K562 (cell line): ENCODE data around the gene FMN1. TPM values are rescaled to one million over a fixed set of nuclear protein-coding genes. Genes with fewer than 3 reads are reported as not detected.

Experiments used
- ATAC-seq: fragments of 200-7000 bp; cut with Tn5 transposase; 3 replicates; pipeline ENCODE4 v1.9.1; 2020; ENCODE audit warnings: moderate library complexity
- BruUV-seq: library from RNA; stranded (reverse); fragments of 400-500 nt; replicated peaks from 2 replicates; lab custom pipeline; 2021; lab: Mats Ljungman, UMichigan
- CTCF ChIA-PET: fragments of 300-600 bp; formaldehyde crosslinking; extraction: SDS; loops from one replicate; lab custom pipeline; 2021; ENCODE audit warnings: low intra/inter-chr PET ratio; lab: Yijun Ruan, JAX
- POLR2A ChIA-PET: fragments of 300-600, 350-650 bp; sonication (Branson Sonifier 250); formaldehyde crosslinking; extraction: SDS; loops from one replicate; lab custom pipeline; 2021; ENCODE audit warnings: antibody characterized with exemption, inconsistent platforms; lab: Yijun Ruan, JAX
- DNase-seq, 4 experiments: peaks; one replicate each; pipeline versions ENCODE4 v3.0.0 to v3.0.0-alpha.2; 2011 to 2018; ENCODE audit warnings: low spot score in 3 of 4, mixed read lengths in 3 of 4; ENCODE audit errors: extremely low read depth in 1 of 4
- FAIRE-seq: peaks from 2 replicates; lab custom pipeline; 2011; peaks lifted over from hg19 to GRCh38; lab: Jason Lieb, UNC
- H2AFZ ChIP-seq: 2 replicates; pipeline ENCODE4 v1.6.0; 2011; ENCODE audit warnings: low read depth, low read length, control low read depth, inconsistent platforms
- H3K27ac ChIP-seq: fragments of 200-600 bp; 3 replicates; pipeline ENCODE4 v1.8.0; 2011; ENCODE audit warnings: low read depth, mild to moderate bottlenecking, control low read depth, inconsistent platforms, low read length, moderate library complexity, mixed read lengths; ENCODE audit errors: extremely low read depth
- H3K27me3 ChIP-seq, 2 experiments: fragments of 300-600 bp in 1 of 2; 2 replicates in 1 of 2; 3 replicates in 1 of 2; pipeline versions ENCODE4 v1.6.0 to v1.8.0; 2011; ENCODE audit warnings: inconsistent platforms in 2 of 2, low read length in 2 of 2, mild to moderate bottlenecking in 1 of 2, mixed read lengths in 1 of 2, moderate library complexity in 1 of 2; ENCODE audit not compliant: control insufficient read depth in 2 of 2, insufficient read depth in 2 of 2
- H3K36me3 ChIP-seq: fragments of 300-600 bp; 3 replicates; pipeline ENCODE4 v1.8.0; 2011; ENCODE audit warnings: mild to moderate bottlenecking, low read length, inconsistent platforms; ENCODE audit not compliant: control insufficient read depth, insufficient read depth
- H3K4me1 ChIP-seq, 2 experiments: fragments of 200-600 bp in 1 of 2; replicated peaks in 1 of 2; 2 replicates in 1 of 2; 3 replicates in 1 of 2; pipeline versions ENCODE4 v1.5.1 to v1.8.0; 2011; ENCODE audit warnings: inconsistent platforms in 2 of 2, low read length in 2 of 2, mild to moderate bottlenecking in 1 of 2, mixed read lengths in 1 of 2, moderate library complexity in 1 of 2; ENCODE audit not compliant: control insufficient read depth in 2 of 2, insufficient read depth in 2 of 2
- H3K4me2 ChIP-seq: 2 replicates; pipeline ENCODE4 v1.6.1; 2011; ENCODE audit warnings: low read length, control low read depth, inconsistent platforms, mixed read lengths; ENCODE audit not compliant: insufficient read depth
- H3K4me3 ChIP-seq: fragments of 200-600 bp; sonication (generic), shearing (Covaris generic); 2 replicates; pipeline ENCODE4 v1.5.1; 2016; ENCODE audit warnings: control low read depth, inconsistent platforms
- H3K79me2 ChIP-seq: fragments of 200-600 bp; 3 replicates; pipeline ENCODE4 v1.8.0; 2011; ENCODE audit warnings: low read length, inconsistent platforms; ENCODE audit not compliant: control insufficient read depth, insufficient read depth
- H3K9ac ChIP-seq, 2 experiments: 2 replicates each; pipeline versions ENCODE4 v1.6.0 to v1.6.1; 2011; ENCODE audit warnings: low read depth in 2 of 2, low read length in 2 of 2, control low read depth in 1 of 2, inconsistent platforms in 1 of 2, mild to moderate bottlenecking in 1 of 2, mixed read lengths in 1 of 2; ENCODE audit not compliant: insufficient read depth in 1 of 2
- H3K9me1 ChIP-seq: one replicate; pipeline ENCODE4 v1.6.0; 2011; ENCODE audit warnings: inconsistent platforms, mild to moderate bottlenecking, low read length, moderate library complexity; ENCODE audit not compliant: control insufficient read depth, insufficient read depth
- H3K9me3 ChIP-seq: replicated peaks from 2 replicates; pipeline ENCODE4 v1.5.1; 2011; ENCODE audit warnings: low read depth, low read length, inconsistent platforms; ENCODE audit not compliant: control insufficient read depth, insufficient read depth
- H4K20me1 ChIP-seq: replicated peaks from 2 replicates; pipeline ENCODE4 v1.6.1; 2011; ENCODE audit warnings: low read length, inconsistent platforms, mixed read lengths; ENCODE audit not compliant: control insufficient read depth, insufficient read depth
- CBFA2T2 ChIP-seq: fragments of 450-650 bp; conservative IDR thresholded peaks from 2 replicates; pipeline ENCODE4 v1.6.1; 2017; ENCODE audit warnings: mild to moderate bottlenecking
- CSDE1 ChIP-seq, 2 experiments: fragments of 450-650 bp; IDR thresholded peaks; 2 replicates each; pipeline ENCODE4 v1.6.1; 2016; ENCODE audit warnings: mild to moderate bottlenecking in 1 of 2
- PTTG1 ChIP-seq: fragments of 450-650 bp; IDR thresholded peaks from 2 replicates; pipeline ENCODE4 v1.6.1; 2016; ENCODE audit warnings: low read depth, mild to moderate bottlenecking, missing genetic modification characterization, missing compliant biosample characterization
- SMARCB1 ChIP-seq: IDR thresholded peaks from 2 replicates; pipeline ENCODE4 v1.6.1; 2011; ENCODE audit warnings: improper control_type of control experiment, low read depth; ENCODE audit not compliant: insufficient read length
- SREBF1 ChIP-seq: fragments of 150-350 bp; IDR thresholded peaks from 2 replicates; pipeline ENCODE4 v1.6.1; 2014; ENCODE audit warnings: antibody characterized with exemption, low read depth, low read length, borderline replicate concordance
- TRIM24 ChIP-seq, 2 experiments: fragments of 450-650 bp; IDR thresholded peaks; 2 replicates each; pipeline ENCODE4 v1.6.1; 2016
- ZNF354B ChIP-seq: fragments of 250-450 bp; sonication (Bioruptor Pico); IDR thresholded peaks from 2 replicates; pipeline ENCODE4 v1.4.0; 2020
- WGBS: fragments of 100-300 bp; shearing (Covaris generic); methylation state at CpG from one replicate; pipeline ENCODE4 v1.1.6; 2016; ENCODE audit warnings: low coverage, mixed read lengths; ENCODE audit not compliant: insufficient coverage; ENCODE audit errors: missing lambda C conversion rate; 5-methylcytosine and 5-hydroxymethylcytosine counted together
- in situ Hi-C: fragments of 300-500 bp; cut with MboI; formaldehyde crosslinking; loops from 4 replicates; pipeline ENCODE4 v1.15.0; 2018; ENCODE audit warnings: inconsistent platforms, mixed read lengths
- intact Hi-C: fragments of 100-400 bp; cut with micrococcal nuclease; formaldehyde crosslinking; loops from 2 replicates; pipeline ENCODE4 v1.14.2; 2022
- polyA plus RNA-seq, 8 experiments: library from polyadenylated mRNA; depleted of rRNA in 4 of 8; stranded (reverse) in 5 of 8; unstranded in 3 of 8; fragments of >200 nt; fragmentation: Nextera tagmentation in 2 of 8; fragmentation: Illumina TruSeq in 1 of 8; extraction: Ambion mirVana in 2 of 8; extraction: Trizol in 1 of 8; gene quantifications; 2 replicates each; pipeline versions ENCODE4 v1.2.1 to v1.2.3, GENCODE V29; 2011 to 2014; ENCODE audit warnings: inconsistent platforms in 1 of 8, missing spikeins in 1 of 8
- total RNA-seq, 7 experiments: library from RNA; depleted of rRNA in 6 of 7; stranded (reverse); fragments of >200 nt in 6 of 7; fragmentation: Illumina TruSeq in 2 of 7; extraction: Trizol in 2 of 7; gene quantifications; 2 replicates each; pipeline versions ENCODE4 v1.2.1 to v1.2.3, GENCODE V29; 2011 to 2021; ENCODE audit warnings: low replicate concordance in 1 of 7
- TF ChIP-seq, protein P1 (sequence below): fragments of 250-450 bp; sonication (Bioruptor Pico); IDR thresholded peaks from 2 replicates; pipeline ENCODE4 v1.8.0; 2021; ENCODE audit warnings: moderate library complexity, mild to moderate bottlenecking, inconsistent platforms
- TF ChIP-seq, protein P2 (sequence below): fragments of 250-450 bp; sonication (Bioruptor Pico); IDR thresholded peaks from 2 replicates; pipeline ENCODE4 v1.4.0; 2020; ENCODE audit warnings: mild to moderate bottlenecking, moderate library complexity
- TF ChIP-seq, protein P3 (sequence below): fragments of 250-450 bp; sonication (Bioruptor Pico); IDR thresholded peaks from 2 replicates; pipeline ENCODE4 v1.5.0; 2021; ENCODE audit warnings: mild to moderate bottlenecking, moderate library complexity
- TF ChIP-seq, protein P4 (sequence below): sonication (generic); formaldehyde crosslinking; IDR thresholded peaks from 2 replicates; pipeline ENCODE4 v1.8.0; 2022; ENCODE audit warnings: mild to moderate bottlenecking, missing genetic modification reagents
- TF ChIP-seq, protein P5 (sequence below): fragments of 250-450 bp; sonication (Bioruptor Pico); IDR thresholded peaks from 2 replicates; pipeline ENCODE4 v1.8.0; 2022; ENCODE audit warnings: moderate library complexity, mild to moderate bottlenecking, inconsistent platforms

FMN1 gene
- total and polyA plus RNA-seq, 9 of the 15 experiments (the other 6 are each of a cell fraction or from before 2014, with no cell fraction given): 0.03 to 0.07 (median 0.04) TPM; not detected in 6

DNA sequence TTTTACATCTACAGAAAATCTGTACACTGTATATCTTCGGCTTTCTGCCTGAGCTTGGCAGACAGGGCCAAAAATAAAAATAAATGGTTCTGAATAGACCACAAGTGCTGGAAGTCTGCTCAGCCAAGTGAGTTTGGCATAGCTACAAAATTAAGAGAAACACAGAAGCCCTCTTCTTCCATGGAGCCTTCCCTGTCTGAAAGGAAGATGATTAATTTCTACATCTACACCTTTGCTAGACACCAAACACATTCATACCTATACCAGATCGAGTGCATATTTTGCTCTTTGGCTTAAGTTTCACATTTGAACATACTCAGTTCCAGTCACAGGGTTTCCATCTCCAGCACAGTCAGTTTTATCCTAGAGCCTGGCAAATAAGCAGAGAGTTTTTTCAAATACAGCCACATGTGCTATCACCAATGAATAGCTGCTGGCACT lies 252.1 kb downstream of the FMN1 start:
- DNase-seq (no peak), ATAC-seq (no peak), FAIRE-seq (no peak)
- Histone ChIP-seq H3K4me3 (no peak overlapping the region), H3K36me3 (no peaks in the 10 kb centered on the region), H2AFZ (no peak overlapping the region), H3K9me1 (no peaks in the 10 kb centered on the region), H3K9ac (no peak overlapping the region), H3K27ac (no peak overlapping the region), H3K27me3 (no peaks in the 10 kb centered on the region), H3K79me2 (no peaks in the 10 kb centered on the region), H3K4me2 (no peak overlapping the region), H4K20me1 (no peaks in the 10 kb centered on the region), H3K9me3 (no peaks in the 10 kb centered on the region), H3K4me1 (no peaks in the 10 kb centered on the region)
- no TSS peak for BruUV-seq
- WGBS: 0% methylated on average over 2 of the region's 2 CpGs
- ChIA-PET CTCF (no interaction called here), POLR2A (no interaction called here)
- intact Hi-C loops: no loop called here
- in situ Hi-C loops: no loop called here
- TF ChIP-seq, protein P1, sequence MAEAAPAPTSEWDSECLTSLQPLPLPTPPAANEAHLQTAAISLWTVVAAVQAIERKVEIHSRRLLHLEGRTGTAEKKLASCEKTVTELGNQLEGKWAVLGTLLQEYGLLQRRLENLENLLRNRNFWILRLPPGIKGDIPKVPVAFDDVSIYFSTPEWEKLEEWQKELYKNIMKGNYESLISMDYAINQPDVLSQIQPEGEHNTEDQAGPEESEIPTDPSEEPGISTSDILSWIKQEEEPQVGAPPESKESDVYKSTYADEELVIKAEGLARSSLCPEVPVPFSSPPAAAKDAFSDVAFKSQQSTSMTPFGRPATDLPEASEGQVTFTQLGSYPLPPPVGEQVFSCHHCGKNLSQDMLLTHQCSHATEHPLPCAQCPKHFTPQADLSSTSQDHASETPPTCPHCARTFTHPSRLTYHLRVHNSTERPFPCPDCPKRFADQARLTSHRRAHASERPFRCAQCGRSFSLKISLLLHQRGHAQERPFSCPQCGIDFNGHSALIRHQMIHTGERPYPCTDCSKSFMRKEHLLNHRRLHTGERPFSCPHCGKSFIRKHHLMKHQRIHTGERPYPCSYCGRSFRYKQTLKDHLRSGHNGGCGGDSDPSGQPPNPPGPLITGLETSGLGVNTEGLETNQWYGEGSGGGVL (CRISPR knock-in tag): no peak
- no peak for TF ChIP-seq SMARCB1
- TF ChIP-seq, protein P2, sequence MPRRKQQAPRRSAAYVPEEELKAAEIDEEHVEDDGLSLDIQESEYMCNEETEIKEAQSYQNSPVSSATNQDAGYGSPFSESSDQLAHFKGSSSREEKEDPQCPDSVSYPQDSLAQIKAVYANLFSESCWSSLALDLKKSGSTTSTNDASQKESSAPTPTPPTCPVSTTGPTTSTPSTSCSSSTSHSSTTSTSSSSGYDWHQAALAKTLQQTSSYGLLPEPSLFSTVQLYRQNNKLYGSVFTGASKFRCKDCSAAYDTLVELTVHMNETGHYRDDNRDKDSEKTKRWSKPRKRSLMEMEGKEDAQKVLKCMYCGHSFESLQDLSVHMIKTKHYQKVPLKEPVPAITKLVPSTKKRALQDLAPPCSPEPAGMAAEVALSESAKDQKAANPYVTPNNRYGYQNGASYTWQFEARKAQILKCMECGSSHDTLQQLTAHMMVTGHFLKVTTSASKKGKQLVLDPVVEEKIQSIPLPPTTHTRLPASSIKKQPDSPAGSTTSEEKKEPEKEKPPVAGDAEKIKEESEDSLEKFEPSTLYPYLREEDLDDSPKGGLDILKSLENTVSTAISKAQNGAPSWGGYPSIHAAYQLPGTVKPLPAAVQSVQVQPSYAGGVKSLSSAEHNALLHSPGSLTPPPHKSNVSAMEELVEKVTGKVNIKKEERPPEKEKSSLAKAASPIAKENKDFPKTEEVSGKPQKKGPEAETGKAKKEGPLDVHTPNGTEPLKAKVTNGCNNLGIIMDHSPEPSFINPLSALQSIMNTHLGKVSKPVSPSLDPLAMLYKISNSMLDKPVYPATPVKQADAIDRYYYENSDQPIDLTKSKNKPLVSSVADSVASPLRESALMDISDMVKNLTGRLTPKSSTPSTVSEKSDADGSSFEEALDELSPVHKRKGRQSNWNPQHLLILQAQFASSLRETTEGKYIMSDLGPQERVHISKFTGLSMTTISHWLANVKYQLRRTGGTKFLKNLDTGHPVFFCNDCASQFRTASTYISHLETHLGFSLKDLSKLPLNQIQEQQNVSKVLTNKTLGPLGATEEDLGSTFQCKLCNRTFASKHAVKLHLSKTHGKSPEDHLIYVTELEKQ (CRISPR knock-in tag): no peak
- TF ChIP-seq, protein P3, sequence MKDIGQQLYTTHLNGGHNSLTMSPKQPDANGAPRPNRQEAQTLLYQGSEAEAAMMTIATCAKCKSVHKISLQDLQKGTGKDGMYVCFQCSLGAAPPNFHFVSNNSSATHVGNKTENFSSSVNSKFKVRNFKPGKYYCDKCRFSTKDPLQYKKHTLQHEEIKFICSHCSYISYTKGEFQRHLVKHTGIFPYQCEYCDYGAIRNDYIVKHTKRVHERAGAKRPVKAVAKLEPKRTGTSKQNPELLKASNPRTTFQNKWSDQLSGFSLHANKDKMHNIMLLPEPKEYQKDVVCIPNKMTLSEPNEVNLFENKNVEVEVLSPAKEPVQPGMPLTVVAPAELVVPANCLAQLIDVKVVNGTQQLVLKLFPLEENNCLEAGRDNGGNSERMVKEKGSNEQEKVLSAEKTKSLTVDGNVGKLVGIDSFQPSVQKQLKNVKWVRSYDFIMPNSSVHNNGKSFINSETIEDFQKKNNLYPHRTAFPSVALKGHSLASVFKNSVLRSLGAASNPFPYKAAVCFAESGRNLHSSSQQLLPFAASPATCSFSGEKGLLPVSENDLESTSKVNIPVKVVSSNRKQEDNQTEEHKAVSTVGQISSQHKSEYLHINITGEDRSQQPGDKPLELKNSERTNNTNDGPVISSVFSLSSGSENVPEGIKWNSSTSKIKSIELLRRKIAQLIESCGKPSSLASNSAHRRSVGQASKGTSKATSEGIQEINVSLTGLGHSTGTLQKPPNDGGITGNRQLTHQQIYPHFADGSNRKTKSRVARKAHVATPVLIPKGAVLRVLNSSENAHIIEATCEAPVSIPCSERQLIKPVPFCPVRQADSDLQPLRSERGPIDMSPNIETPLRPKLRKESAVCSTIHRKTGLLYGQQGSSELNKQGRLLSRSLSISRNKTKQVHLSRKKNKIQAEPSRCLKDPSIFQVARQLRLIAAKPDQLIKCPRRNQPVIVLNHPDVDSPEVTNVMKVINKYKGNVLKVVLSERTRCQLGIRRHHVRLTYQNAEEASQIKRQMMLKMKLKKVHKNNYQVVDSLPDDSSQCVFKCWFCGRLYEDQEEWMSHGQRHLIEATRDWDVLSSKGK (CRISPR knock-in tag): no peak
- TF ChIP-seq SREBF1: no peak
- TF ChIP-seq CSDE1 (IDR thresholded peaks at IDR 0.05): no peak
- TF ChIP-seq CBFA2T2: no peak
- TF ChIP-seq, protein P4, sequence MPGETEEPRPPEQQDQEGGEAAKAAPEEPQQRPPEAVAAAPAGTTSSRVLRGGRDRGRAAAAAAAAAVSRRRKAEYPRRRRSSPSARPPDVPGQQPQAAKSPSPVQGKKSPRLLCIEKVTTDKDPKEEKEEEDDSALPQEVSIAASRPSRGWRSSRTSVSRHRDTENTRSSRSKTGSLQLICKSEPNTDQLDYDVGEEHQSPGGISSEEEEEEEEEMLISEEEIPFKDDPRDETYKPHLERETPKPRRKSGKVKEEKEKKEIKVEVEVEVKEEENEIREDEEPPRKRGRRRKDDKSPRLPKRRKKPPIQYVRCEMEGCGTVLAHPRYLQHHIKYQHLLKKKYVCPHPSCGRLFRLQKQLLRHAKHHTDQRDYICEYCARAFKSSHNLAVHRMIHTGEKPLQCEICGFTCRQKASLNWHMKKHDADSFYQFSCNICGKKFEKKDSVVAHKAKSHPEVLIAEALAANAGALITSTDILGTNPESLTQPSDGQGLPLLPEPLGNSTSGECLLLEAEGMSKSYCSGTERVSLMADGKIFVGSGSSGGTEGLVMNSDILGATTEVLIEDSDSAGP: no peak
- no peak for TF ChIP-seq PTTG1 (tag)
- TF ChIP-seq TRIM24 (IDR thresholded peaks at IDR 0.05): no peak
- TF ChIP-seq, protein P5, sequence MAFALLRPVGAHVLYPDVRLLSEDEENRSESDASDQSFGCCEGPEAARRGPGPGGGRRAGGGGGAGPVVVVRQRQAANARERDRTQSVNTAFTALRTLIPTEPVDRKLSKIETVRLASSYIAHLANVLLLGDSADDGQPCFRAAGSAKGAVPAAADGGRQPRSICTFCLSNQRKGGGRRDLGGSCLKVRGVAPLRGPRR (CRISPR knock-in tag): no peak
- TF ChIP-seq ZNF354B: no peak
